KOPT-K1 (cell line): ENCODE data around the gene STK32A.

ENCODE experiments used
- H3K27ac ChIP-seq: fragments of 200-600 bp; sonication (generic); 2 replicates; pipeline ENCODE4 v1.5.1; 2016; ENCODE audit warnings: antibody characterized with exemption, mild to moderate bottlenecking, low read depth, low read length; ENCODE audit not compliant: poor library complexity, severe bottlenecking
- H3K36me3 ChIP-seq: fragments of 200-600 bp; sonication (generic); 2 replicates; pipeline ENCODE4 v1.5.1; 2017; ENCODE audit warnings: antibody characterized with exemption, mild to moderate bottlenecking, low read length, moderate library complexity; ENCODE audit not compliant: insufficient read depth
- H3K9me3 ChIP-seq: fragments of 200-600 bp; sonication (generic); 2 replicates; pipeline ENCODE4 v1.5.1; 2017; ENCODE audit warnings: antibody characterized with exemption, low read length, mild to moderate bottlenecking; ENCODE audit not compliant: insufficient read depth, poor library complexity, severe bottlenecking

The STK32A gene

GRCh38 chr5:147234825-147235635, at the start of gene STK32A:
Gene STK32A (plus strand): TSS chr5:147235026. CDS start chr5:147239635, 4,609 bp downstream.
- Histone ChIP-seq H3K9me3 (no peaks in the 10 kb centered on the region), H3K36me3 (no peaks in the 10 kb centered on the region), H3K27ac (no peak within 1 kb of the TSS)

- H3K27ac ChIP-seq, result no peak overlapping the region
- H3K36me3 ChIP-seq, result no peaks in the 10 kb centered on the region
- H3K9me3 ChIP-seq, result no peaks in the 10 kb centered on the region
Observed at GRCh38 chr5:147187099-147187540, 47.7 kb upstream of the STK32A start.

DNA sequence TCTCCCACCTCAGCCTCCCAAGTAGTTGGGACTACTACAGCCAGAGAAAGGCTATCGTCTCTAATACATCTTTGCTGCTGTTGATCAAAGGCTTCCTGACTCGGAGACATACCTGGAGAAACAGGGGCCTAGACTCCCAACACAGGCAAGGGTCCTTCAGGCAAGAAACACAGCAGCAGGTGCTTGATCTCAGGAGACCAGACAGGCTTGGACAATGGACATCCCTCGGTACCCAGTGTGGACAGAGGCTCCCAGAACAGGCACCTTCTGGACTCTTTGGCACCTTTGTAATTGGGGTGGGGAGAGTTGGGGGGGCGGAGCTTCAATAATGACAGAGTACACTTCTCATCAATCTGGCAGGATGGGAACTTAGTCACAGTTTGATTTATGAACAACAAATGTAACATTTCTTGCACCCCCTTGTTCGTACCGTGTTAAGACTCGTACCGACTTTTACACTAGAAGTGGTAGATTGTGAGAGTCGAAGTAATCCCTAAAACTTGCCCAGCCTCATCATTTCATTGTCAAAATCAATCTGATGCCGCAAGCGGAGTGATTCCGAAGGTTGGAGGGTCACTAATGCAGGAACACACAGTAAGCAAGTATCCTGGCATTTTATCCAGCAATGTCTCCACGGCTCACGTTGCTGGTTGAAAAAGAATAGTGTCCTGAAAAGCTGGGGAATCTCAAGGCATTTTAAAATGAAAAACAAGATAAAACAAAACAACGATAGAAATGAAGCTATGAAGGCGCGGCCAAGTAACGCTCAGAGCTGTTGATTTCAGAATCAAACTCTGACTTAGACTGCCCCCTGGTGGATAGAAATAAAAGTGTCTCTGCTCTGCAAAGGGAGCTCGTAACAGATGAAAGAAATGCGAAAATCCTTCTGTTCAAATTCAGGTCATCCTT, 46.4 kb upstream of the STK32A start:
- Histone ChIP-seq H3K27ac (no peak overlapping the region), H3K9me3 (no peaks in the 10 kb centered on the region), H3K36me3 (no peaks in the 10 kb centered on the region)

DNA sequence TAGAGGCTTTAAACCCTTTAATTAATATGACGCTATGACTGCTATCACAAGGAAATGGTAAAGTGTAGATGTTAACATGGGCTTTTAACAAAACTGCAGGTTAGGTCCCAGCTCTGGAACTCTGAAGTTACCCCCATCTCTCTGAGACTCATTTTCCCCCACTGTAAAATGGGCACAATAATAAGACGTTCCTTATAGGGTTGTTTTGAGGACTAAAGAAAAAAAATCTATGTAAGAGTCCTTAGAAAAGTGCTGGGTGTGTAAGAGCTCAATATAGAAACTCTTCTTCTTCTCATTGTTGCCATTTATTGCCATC, 45.8 kb upstream of the STK32A start:
- no peak overlapping the region for H3K27ac ChIP-seq
- no peaks in the 10 kb centered on the region for H3K36me3 ChIP-seq
- no peaks in the 10 kb centered on the region for H3K9me3 ChIP-seq

GRCh38 chr5:147190331-147190730, 44.5 kb upstream of the STK32A start:
- H3K36me3 ChIP-seq, result no peaks in the 10 kb centered on the region
- H3K27ac ChIP-seq, result no peak overlapping the region
- no peaks in the 10 kb centered on the region for H3K9me3 ChIP-seq

DNA sequence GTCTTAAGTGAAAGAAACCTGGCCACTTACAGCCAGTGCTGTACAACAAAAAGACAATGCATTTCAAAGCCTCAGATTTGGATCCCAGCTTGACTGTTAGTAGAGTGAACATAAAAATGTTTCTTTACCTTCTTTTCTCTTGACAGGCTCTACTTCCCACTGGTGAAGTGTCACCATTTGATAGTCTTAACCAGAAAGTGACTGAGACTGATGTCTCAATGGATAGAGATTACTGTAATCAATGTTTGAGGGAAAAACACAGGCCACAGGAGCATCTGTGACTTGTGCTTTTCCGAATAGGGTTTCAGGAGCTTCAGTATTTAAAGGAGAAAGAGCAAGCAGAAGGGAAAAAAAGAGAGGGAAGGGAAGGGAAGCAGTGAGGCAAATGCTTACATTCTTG, 41.7 kb upstream of the STK32A start:
- no peaks in the 10 kb centered on the region for H3K36me3 ChIP-seq
- no peaks in the 10 kb centered on the region for H3K9me3 ChIP-seq
- H3K27ac ChIP-seq, result no peak overlapping the region

DNA sequence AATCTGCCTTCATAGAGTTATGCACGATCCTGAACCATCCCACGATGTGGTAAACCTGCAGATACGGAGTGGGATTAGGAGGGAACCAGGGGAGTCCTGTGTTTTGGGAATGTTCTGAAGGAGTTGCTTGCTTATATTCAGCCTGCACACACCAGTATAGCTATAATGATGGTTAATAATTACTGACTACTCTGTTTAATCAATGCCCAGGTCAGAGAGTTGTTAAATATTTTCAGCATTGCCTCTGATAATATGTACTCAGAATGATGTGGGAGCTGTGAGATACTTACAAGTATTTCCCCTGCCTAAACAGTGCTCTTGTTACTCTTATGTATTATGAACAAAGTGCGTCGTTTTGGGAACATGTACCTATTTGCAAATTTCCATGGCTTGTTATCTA, 34.8 kb upstream of the STK32A start:
- H3K36me3 ChIP-seq, result no peaks in the 10 kb centered on the region
- no peak overlapping the region for H3K27ac ChIP-seq
- H3K9me3 ChIP-seq, result no peaks in the 10 kb centered on the region

DNA sequence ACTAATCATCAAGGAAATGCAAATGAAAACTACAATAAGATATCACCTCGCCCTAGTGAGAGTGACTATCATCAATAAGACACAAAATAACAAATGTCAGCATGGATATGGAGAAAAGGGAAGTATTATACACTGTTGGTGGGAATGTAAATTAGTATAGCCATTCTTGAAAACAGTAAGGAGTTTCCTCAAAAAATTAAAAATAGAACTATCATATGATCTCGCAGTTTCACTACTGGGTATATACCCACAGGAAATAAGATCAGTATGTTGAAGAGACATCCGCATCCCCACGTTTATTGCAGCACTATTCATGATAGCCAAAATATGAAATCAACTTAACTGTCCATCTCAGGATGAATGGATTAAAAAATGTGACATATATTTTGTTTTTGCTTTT, 31.6 kb upstream of the STK32A start:
- Histone ChIP-seq H3K27ac (no peak overlapping the region), H3K36me3 (no peaks in the 10 kb centered on the region), H3K9me3 (no peaks in the 10 kb centered on the region)

DNA sequence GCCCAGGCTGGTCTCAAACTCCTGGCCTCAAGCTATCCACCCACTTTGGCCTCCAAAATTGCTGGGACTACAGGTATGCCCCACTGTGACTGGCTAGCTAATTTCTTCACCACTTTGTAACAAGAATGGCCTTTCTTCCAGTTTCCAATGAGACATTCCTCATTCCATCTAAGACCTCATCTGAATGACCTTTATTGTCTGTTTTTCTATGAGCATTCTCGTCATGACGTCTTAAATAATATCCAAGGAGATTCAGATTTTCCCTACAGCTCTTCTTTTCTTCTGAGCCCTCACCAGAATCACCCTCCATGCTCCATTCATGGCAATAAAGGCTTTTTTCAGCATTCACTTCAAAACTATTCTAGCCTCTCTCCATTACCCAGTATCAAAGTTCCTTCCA, 30.2 kb upstream of the STK32A start:
- no peak overlapping the region for H3K27ac ChIP-seq
- no peaks in the 10 kb centered on the region for H3K9me3 ChIP-seq
- H3K36me3 ChIP-seq, result no peaks in the 10 kb centered on the region

GRCh38 chr5:147208134-147208533, 26.7 kb upstream of the STK32A start:
- H3K36me3 ChIP-seq, result no peaks in the 10 kb centered on the region

DNA sequence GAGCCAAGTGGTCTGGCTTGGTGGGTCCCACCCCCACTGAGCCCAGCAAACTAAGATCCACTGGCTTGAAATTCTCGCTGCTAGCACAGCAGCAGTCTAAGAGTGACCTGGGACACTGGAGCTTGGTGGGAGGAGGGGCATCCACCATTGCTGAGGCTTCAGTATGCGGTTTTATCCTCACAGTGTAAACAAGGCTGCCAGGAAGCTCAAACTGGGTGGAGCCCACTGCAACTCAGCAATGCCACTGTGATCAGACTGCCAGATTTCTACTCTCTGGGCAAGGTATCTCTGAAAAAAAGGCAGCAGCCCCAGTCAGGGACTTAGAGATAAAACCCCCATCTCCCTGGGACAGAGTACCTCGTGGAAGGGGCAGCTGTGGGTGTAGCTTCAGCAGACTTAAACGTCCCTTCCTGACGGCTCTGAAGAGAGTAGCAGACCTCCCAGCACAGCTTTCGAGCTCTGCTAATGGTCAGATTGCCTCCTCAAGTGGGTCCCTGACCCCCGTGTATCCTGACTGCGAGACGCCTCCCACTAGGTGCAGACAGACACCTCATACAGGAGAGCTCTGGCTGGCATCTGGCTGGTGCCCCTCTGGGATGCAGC, 18.2 kb upstream of the STK32A start:
- Histone ChIP-seq H3K36me3 (no peaks in the 10 kb centered on the region), H3K9me3 (no peaks in the 10 kb centered on the region), H3K27ac (no peak overlapping the region)

More at GRCh38 chr5:147208134-147208533, 26.7 kb upstream of the STK32A start:
- Histone ChIP-seq H3K9me3 (no peaks in the 10 kb centered on the region), H3K27ac (no peak overlapping the region)

DNA sequence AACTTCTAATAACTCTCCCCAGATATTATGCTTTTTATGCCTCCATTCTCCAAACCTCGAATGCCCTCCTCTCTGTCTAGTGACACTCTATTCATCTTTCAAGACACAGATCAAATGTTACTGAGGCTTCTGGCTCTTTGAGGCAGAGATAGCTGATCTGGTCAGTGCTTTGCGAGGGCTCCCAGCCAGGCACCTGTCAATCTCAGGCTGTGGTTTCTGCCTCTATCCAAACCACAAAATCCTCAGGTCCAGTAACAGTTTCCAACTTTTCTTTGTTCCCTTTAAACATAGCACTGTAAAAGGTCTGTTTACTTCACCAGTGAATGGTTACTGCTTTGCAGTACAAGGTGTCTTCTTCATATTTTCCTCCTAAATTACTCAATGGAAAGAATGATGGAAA, 11.5 kb upstream of the STK32A start:
- no peaks in the 10 kb centered on the region for H3K9me3 ChIP-seq
- no peak overlapping the region for H3K27ac ChIP-seq
- H3K36me3 ChIP-seq, result no peaks in the 10 kb centered on the region

DNA sequence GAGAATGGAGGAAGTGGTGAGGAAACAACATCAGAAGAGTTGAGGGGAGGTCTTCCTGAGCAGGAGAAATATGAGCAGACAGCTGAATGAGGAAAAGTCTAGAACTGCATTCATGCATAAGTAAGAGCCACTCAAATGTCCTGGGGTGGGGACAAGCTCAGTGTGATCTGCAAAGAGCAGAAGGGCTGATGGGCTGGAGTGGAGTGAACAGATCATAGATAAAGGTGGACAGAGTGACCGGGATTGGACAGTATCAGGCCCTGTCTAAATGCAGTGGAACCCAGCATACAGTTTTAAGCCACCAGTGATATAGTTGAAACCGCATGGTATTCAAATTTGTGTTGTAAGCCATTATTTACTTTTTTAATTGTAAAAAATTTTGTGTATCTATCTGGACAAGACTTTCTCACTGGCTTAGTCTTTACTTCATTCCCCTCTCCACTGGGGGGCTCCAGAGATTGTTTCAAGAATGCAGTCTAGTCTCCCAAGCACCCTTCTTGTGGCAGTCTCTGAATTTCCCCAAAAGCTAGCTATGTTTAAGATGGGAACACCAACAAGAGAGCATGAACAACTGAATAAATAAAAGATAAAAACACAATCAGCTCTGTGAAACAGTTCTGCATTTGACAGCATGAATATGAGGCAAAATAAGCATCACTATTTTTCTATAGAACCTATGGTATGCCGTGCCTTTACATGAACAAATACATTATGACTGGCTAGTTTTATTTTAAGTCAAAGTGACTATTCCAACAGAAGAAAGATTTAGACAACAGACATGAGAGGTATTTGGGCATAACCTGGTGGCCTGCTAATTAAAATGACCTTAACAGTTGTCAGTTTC, 10.7 kb upstream of the STK32A start:
- Histone ChIP-seq H3K9me3 (no peaks in the 10 kb centered on the region), H3K36me3 (no peaks in the 10 kb centered on the region), H3K27ac (no peak overlapping the region)

DNA sequence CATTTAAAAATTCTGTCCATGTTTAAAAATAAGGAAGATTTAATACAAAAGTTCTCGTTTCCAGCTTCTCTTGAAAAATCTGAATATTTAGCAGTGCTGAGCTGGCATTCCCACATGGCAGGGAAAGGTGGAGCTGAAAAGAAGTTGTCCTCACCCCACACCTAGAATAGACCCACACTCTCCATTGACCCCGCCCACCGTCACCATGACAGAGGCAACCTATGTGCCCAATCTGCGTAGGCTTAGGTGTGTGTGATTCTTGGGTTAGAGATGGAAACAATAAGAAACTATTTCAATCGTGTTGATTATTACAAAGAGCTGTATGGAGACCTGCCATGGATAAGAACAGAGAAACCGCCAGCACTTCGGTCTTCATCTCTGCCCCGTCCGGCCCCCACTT, 8.9 kb upstream of the STK32A start:
- Histone ChIP-seq H3K36me3 (no peaks in the 10 kb centered on the region), H3K27ac (no peak overlapping the region), H3K9me3 (no peaks in the 10 kb centered on the region)
